SHP77 (cell line): Measurements from ENCODE around the gene GUCY2C.

Source experiments
- DNase-seq, 2 experiments: peaks; one replicate each; lab custom pipeline; 2025; lab: John Stamatoyannopoulos, UW

Gene GUCY2C

GRCh38 chr12:14571779-14572178, 124.6 kb downstream of the GUCY2C start:
- no peak for DNase-seq

GRCh38 chr12:14570231-14570630, 126.2 kb downstream of the GUCY2C start:
- no peak for DNase-seq

GRCh38 chr12:14567351-14568162, 128.8 kb downstream of the GUCY2C start, which contains the start of gene PLBD1:
PLBD1 (minus strand) TSS chr12:14567883; CDS start chr12:14567696, 187 bp downstream.
- DNase-seq, result no peak

- DNase-seq, result no peak
Measured at GRCh38 chr12:14564336-14564959, 132.0 kb downstream of the GUCY2C start.

- DNase-seq, result no peak
Measured at GRCh38 chr12:14563046-14563445, 133.4 kb downstream of the GUCY2C start.
